Neural cell (in vitro differentiated cells): ENCODE measurements around the gene PRKCZ.

Experiments
- EZH2 ChIP-seq: fragments of 200-600, 300-800 bp; shearing (Covaris generic), sonication (generic); IDR thresholded peaks from 2 replicates; pipeline ENCODE4 v1.6.1; 2014; ENCODE audit warnings: antibody characterized with exemption, low read length, borderline replicate concordance, mild to moderate bottlenecking; ENCODE audit not compliant: insufficient read depth, poor library complexity, severe bottlenecking
- MXI1 ChIP-seq: fragments of 450-650 bp; conservative IDR thresholded peaks from 2 replicates; pipeline ENCODE4 v1.6.1; 2014; ENCODE audit warnings: antibody characterized with exemption, mild to moderate bottlenecking; ENCODE audit not compliant: poor library complexity, severe bottlenecking
- POLR2AphosphoS5 ChIP-seq: IDR thresholded peaks from 2 replicates; pipeline ENCODE4 v1.6.1; 2012
- TF ChIP-seq, protein P1 (sequence below): fragments of 450-650 bp; IDR thresholded peaks from 2 replicates; pipeline ENCODE4 v1.5.1; 2014; ENCODE audit warnings: antibody characterized with exemption, mild to moderate bottlenecking, moderate library complexity; ENCODE audit not compliant: poor library complexity, severe bottlenecking

DNA sequence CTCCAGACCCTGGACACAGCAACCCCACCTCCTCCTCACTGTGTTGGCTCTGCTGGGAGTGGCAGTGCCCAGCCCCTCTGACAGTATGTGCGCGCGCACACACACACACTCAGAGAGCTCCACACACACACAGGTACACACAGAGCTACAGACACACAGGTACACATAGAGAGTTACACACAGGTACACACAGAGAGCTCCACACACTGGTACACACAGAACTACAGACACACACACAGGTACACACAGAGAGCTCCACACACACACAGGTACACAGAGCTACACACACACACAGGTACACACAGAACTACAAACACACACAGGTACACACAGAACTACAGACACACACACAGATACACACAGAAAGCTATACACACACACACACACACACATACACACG, 6.3 kb upstream of the PRKCZ start:
- TF ChIP-seq, protein P1, sequence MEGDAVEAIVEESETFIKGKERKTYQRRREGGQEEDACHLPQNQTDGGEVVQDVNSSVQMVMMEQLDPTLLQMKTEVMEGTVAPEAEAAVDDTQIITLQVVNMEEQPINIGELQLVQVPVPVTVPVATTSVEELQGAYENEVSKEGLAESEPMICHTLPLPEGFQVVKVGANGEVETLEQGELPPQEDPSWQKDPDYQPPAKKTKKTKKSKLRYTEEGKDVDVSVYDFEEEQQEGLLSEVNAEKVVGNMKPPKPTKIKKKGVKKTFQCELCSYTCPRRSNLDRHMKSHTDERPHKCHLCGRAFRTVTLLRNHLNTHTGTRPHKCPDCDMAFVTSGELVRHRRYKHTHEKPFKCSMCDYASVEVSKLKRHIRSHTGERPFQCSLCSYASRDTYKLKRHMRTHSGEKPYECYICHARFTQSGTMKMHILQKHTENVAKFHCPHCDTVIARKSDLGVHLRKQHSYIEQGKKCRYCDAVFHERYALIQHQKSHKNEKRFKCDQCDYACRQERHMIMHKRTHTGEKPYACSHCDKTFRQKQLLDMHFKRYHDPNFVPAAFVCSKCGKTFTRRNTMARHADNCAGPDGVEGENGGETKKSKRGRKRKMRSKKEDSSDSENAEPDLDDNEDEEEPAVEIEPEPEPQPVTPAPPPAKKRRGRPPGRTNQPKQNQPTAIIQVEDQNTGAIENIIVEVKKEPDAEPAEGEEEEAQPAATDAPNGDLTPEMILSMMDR, result no peak
- TF ChIP-seq POLR2AphosphoS5 (no peak), EZH2 (no peak), MXI1 (no peak)
